GM20000 (cell line): ENCODE data around the gene LMTK3.

Experiments used
- DNase-seq: peaks from one replicate; pipeline ENCODE4 v3.0.0; 2012; ENCODE audit warnings: low spot score
- CTCF ChIP-seq: IDR thresholded peaks from 2 replicates; pipeline ENCODE4 v1.5.1; 2012; ENCODE audit warnings: mild to moderate bottlenecking, control low read depth; ENCODE audit errors: extremely low read depth, missing control alignments

The LMTK3 gene

GRCh38 chr19:48441360-48442050 lies 70.1 kb downstream of the LMTK3 start:
- no peak for TF ChIP-seq CTCF
- DNase-seq = no peak

GRCh38 chr19:48436586-48436985 lies 75.0 kb downstream of the LMTK3 start:
- no peak for TF ChIP-seq CTCF
- no peak for DNase-seq
